ENCODE measurements around the gene LAMTOR1. TPM values are rescaled to one million over a fixed set of nuclear protein-coding genes. Genes with fewer than 3 reads are reported as not detected.
A peak's percentile ranks its signal among the peaks of the same experiment; 100 is the strongest.
"Not testable (repeated sequence)": the region's sequence is repeated elsewhere in the genome, so short reads cannot be mapped to it uniquely, and the experiment has no call there.

Gene LAMTOR1
- total RNA-seq (2021; fragmentation: NEBNext Ultra II Directional; extraction: Animal tissue kit (Norgen Biotek cat#: 25700)): 100 to 1,000 TPM; 131 to 170 (median 145) TPM
- long read RNA-seq, transcript LAMTOR1-201 (5 exons, 1,179 nt): major isoform, 241 of 260 reads
- long read RNA-seq, partial matches to known transcripts: 9 of 260 reads
- long read RNA-seq, other reads (novel, unspliced or antisense): 8 of 260 reads

- Mint-ChIP-seq H3K4me3 (peak within 1 kb of the TSS; percentile 96), H3K27me3 (ENCODE audit: insufficient read depth) (peaks cover 6% of the 10 kb centered on the region), H3K27ac (peak within 1 kb of the TSS; percentile 94), H3K36me3 (ENCODE audit: low read depth) (peaks cover 38% of the 10 kb centered on the region), H3K4me1 (ENCODE audit: low read depth) (peaks cover 45% of the 10 kb centered on the region), H3K9me3 (0 out of 2 replicates have a peak, but pooled peaks cover 4% of the 10 kb centered on the region)
- TF ChIP-seq CTCF (IDR thresholded peaks at IDR 0.05): peak; percentile 75
- peak; percentile 98 for DNase-seq
Observed at GRCh38 chr11:72102946-72103753, at the start of gene LAMTOR1. Gene LAMTOR1, minus strand, starts transcription at chr11:72103297. Its CDS starts 73 bp downstream, at chr11:72103224.

GRCh38 chr11:72150882-72151281, 47.8 kb upstream of the LAMTOR1 start:
- Mint-ChIP-seq H3K36me3 (ENCODE audit: low read depth) (no peaks in the 10 kb centered on the region), H3K4me3 (no peak overlapping the region), H3K9me3 (no peaks in the 10 kb centered on the region), H3K27ac (no peak overlapping the region), H3K27me3 (ENCODE audit: insufficient read depth) (no peaks in the 10 kb centered on the region; the same call in 1 of the 2 replicates), H3K4me1 (ENCODE audit: low read depth) (peaks cover 11% of the 10 kb centered on the region)
- no peak for TF ChIP-seq CTCF (IDR thresholded peaks at IDR 0.05)
- DNase-seq: no peak

GRCh38 chr11:72146625-72147024, 43.5 kb upstream of the LAMTOR1 start:
- H3K27ac Mint-ChIP-seq: peak overlapping the region; percentile 77
- H3K4me3 Mint-ChIP-seq: no peak overlapping the region
- no peaks in the 10 kb centered on the region for H3K36me3 Mint-ChIP-seq (ENCODE audit: low read depth)
- peaks cover 42% of the 10 kb centered on the region for H3K4me1 Mint-ChIP-seq (ENCODE audit: low read depth)
- H3K27me3 Mint-ChIP-seq (ENCODE audit: insufficient read depth): no peaks in the 10 kb centered on the region; the same call in 1 of the 2 replicates
- H3K9me3 Mint-ChIP-seq: no peaks in the 10 kb centered on the region
- TF ChIP-seq CTCF (IDR thresholded peaks at IDR 0.05): no peak
- no peak for DNase-seq

GRCh38 chr11:72144807-72145565, 41.9 kb upstream of the LAMTOR1 start:
- peaks cover 59% of the 10 kb centered on the region for H3K4me1 Mint-ChIP-seq (ENCODE audit: low read depth)
- no peaks in the 10 kb centered on the region for H3K9me3 Mint-ChIP-seq
- DNase-seq: peak; percentile 94
- H3K4me3 Mint-ChIP-seq: peak overlapping the region; percentile 9; the same call in 1 of the 2 replicates
- no peaks in the 10 kb centered on the region; the same call in 1 of the 2 replicates for H3K27me3 Mint-ChIP-seq (ENCODE audit: insufficient read depth)
- peaks cover 1% of the 10 kb centered on the region; the same call in 1 of the 2 replicates for H3K36me3 Mint-ChIP-seq (ENCODE audit: low read depth)
- peak overlapping the region; percentile 92 for H3K27ac Mint-ChIP-seq
- TF ChIP-seq CTCF (IDR thresholded peaks at IDR 0.05): no peak

- Mint-ChIP-seq H3K27ac (peak overlapping the region; percentile 95), H3K4me1 (ENCODE audit: low read depth) (peaks cover 63% of the 10 kb centered on the region)
- DNase-seq; H3K4me3 Mint-ChIP-seq; H3K9me3 Mint-ChIP-seq; H3K36me3 Mint-ChIP-seq (ENCODE audit: low read depth); H3K27me3 Mint-ChIP-seq (ENCODE audit: insufficient read depth): not testable (repeated sequence)
Observed at GRCh38 chr11:72142543-72142942, 39.4 kb upstream of the LAMTOR1 start.

- H3K27me3 Mint-ChIP-seq (ENCODE audit: insufficient read depth); H3K9me3 Mint-ChIP-seq; H3K36me3 Mint-ChIP-seq (ENCODE audit: low read depth): not testable (repeated sequence)
- Mint-ChIP-seq H3K4me3 (peak overlapping the region; percentile 65), H3K27ac (peak overlapping the region; percentile 95), H3K4me1 (ENCODE audit: low read depth) (peaks cover 61% of the 10 kb centered on the region)
- peak; percentile 37 for DNase-seq
Observed at GRCh38 chr11:72142086-72142485, 39.0 kb upstream of the LAMTOR1 start.

Measured in HFFc6 (cell line).